PFSK-1 (cell line): ENCODE data around the gene PPM1G.

Experiments
- FOXP2 ChIP-seq: optimal IDR thresholded peaks from 2 replicates; pipeline ENCODE3; 2011; ENCODE audit warnings: borderline replicate concordance, control low read depth, inconsistent platforms; ENCODE audit not compliant: insufficient read depth; ENCODE audit errors: extremely low read length, extremely low read depth
- POLR2AphosphoS5 ChIP-seq: IDR thresholded peaks from 2 replicates; pipeline ENCODE4 v1.6.1; 2012; ENCODE audit warnings: low read depth, mild to moderate bottlenecking, control low read depth, low read length, moderate library complexity
- SIN3A ChIP-seq: IDR thresholded peaks from 2 replicates; pipeline ENCODE4 v1.6.1; 2012; ENCODE audit warnings: mild to moderate bottlenecking, low read length, moderate library complexity, borderline replicate concordance; ENCODE audit not compliant: insufficient read depth
- TAF1 ChIP-seq: IDR thresholded peaks from 2 replicates; pipeline ENCODE4 v1.6.1; 2012; ENCODE audit warnings: low read length, control low read depth, borderline replicate concordance; ENCODE audit not compliant: insufficient read depth
- TF ChIP-seq, protein P1 (sequence below), 2 experiments: IDR thresholded peaks; 2 replicates each; pipeline versions ENCODE4 v1.6.1 to v1.8.0; 2011 to 2012; ENCODE audit warnings: low read depth in 2 of 2, low read length in 2 of 2, control low read depth in 1 of 2, inconsistent platforms in 1 of 2, mild to moderate bottlenecking in 1 of 2, moderate library complexity in 1 of 2; ENCODE audit not compliant: insufficient read depth in 1 of 2

DNA sequence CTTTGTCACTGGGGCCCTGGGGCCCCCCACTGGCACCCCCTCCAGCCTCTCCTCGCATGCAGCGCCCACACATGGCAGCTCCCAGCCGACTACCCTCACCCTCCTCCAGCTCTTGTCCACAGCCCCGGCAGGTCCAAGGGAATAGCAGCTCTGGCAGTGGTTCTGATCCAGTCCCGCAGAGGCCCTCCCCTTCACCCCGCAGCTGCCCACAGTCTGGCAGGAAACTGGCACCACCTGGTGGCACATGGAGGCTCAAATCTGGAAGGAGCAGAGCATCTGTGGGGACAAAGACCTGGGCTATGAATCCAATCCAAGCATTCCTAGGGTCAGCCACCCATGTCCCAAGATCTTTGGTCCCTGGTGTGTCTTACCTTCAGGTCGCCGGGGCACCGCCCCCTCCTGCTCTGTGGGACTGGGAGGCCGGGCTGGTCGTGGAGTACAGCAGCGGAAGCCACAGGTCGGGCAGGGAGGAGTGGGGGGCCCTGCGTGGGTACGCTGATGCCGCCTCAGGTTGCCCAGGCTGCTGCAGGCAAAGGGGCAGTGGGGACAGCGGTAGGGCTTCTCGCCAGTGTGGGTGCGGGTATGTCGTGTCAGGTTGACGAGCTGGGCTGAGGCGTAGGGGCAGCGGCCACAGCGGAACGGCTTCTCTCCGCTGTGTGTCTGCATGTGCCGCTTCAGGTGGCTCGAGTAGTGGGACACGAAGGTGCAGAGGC lies 31.1 kb downstream of the PPM1G start:
- no peak for TF ChIP-seq TAF1
- TF ChIP-seq SIN3A: no peak
- TF ChIP-seq POLR2AphosphoS5: peak; percentile 14; the same call in 1 of the 2 replicates
- TF ChIP-seq, protein P1, sequence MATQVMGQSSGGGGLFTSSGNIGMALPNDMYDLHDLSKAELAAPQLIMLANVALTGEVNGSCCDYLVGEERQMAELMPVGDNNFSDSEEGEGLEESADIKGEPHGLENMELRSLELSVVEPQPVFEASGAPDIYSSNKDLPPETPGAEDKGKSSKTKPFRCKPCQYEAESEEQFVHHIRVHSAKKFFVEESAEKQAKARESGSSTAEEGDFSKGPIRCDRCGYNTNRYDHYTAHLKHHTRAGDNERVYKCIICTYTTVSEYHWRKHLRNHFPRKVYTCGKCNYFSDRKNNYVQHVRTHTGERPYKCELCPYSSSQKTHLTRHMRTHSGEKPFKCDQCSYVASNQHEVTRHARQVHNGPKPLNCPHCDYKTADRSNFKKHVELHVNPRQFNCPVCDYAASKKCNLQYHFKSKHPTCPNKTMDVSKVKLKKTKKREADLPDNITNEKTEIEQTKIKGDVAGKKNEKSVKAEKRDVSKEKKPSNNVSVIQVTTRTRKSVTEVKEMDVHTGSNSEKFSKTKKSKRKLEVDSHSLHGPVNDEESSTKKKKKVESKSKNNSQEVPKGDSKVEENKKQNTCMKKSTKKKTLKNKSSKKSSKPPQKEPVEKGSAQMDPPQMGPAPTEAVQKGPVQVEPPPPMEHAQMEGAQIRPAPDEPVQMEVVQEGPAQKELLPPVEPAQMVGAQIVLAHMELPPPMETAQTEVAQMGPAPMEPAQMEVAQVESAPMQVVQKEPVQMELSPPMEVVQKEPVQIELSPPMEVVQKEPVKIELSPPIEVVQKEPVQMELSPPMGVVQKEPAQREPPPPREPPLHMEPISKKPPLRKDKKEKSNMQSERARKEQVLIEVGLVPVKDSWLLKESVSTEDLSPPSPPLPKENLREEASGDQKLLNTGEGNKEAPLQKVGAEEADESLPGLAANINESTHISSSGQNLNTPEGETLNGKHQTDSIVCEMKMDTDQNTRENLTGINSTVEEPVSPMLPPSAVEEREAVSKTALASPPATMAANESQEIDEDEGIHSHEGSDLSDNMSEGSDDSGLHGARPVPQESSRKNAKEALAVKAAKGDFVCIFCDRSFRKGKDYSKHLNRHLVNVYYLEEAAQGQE (IDR thresholded peaks at IDR 0.05; ENCODE audit: insufficient read depth in 1 of 2, low read depth in 2 of 2, low read length in 2 of 2): no peak
- no peak for TF ChIP-seq FOXP2
